ENCODE results near the gene DDR1.

The DDR1 gene

DNA sequence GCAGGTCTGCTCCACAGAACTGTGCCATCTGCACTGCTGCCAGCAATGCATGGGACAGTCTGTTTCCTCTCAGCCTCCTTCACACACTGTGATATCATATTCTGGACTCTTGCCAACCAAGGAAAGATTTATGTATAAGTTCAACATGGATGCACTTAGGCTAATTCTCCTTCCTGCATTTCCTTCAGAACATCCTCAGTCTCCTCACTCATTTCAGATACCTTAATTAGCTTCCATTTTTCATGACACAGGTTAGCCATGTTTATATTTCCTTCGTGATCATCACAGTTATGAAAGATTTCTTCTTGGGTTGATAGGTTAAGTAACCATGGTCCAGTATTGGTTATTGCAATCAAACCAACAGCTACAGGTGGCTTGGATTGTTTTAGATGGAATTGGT lies 46.4 kb upstream of the DDR1 start:
- Histone ChIP-seq H2AFZ (ENCODE audit: low read depth, low read length, severe bottlenecking) (no peak overlapping the region), H3K27ac (ENCODE audit: low read depth, low read length) (no peak overlapping the region), H3K4me2 (ENCODE audit: low read depth, low read length, poor library complexity, severe bottlenecking) (no peak overlapping the region), H3K4me3 (ENCODE audit: insufficient read depth, low read length, poor library complexity, severe bottlenecking) (no peak overlapping the region), H3K79me2 (ENCODE audit: insufficient read depth, low read length) (no peaks in the 10 kb centered on the region), H3F3A (ENCODE audit: insufficient read depth) (no peaks in the 10 kb centered on the region), H4K20me1 (ENCODE audit: low read depth, low read length) (no peaks in the 10 kb centered on the region), H3K27me3 (ENCODE audit: low read length) (no peaks in the 10 kb centered on the region), H3K9me3 (ENCODE audit: insufficient read depth, low read length) (no peaks in the 10 kb centered on the region), H3K9me2 (replicated peaks; ENCODE audit: insufficient read depth, low read length) (no peaks in the 10 kb centered on the region), H3K9ac (ENCODE audit: low read length) (no peak overlapping the region), H3K36me3 (ENCODE audit: low read length) (no peaks in the 10 kb centered on the region)
- no peak for TF ChIP-seq EZH2phosphoT487 (conservative IDR thresholded peaks at IDR 0.05; ENCODE audit: low read length)
- TF ChIP-seq, protein P1, sequence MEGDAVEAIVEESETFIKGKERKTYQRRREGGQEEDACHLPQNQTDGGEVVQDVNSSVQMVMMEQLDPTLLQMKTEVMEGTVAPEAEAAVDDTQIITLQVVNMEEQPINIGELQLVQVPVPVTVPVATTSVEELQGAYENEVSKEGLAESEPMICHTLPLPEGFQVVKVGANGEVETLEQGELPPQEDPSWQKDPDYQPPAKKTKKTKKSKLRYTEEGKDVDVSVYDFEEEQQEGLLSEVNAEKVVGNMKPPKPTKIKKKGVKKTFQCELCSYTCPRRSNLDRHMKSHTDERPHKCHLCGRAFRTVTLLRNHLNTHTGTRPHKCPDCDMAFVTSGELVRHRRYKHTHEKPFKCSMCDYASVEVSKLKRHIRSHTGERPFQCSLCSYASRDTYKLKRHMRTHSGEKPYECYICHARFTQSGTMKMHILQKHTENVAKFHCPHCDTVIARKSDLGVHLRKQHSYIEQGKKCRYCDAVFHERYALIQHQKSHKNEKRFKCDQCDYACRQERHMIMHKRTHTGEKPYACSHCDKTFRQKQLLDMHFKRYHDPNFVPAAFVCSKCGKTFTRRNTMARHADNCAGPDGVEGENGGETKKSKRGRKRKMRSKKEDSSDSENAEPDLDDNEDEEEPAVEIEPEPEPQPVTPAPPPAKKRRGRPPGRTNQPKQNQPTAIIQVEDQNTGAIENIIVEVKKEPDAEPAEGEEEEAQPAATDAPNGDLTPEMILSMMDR (IDR thresholded peaks at IDR 0.05; ENCODE audit: insufficient read depth, low read length, poor library complexity, severe bottlenecking) = no peak

DNA sequence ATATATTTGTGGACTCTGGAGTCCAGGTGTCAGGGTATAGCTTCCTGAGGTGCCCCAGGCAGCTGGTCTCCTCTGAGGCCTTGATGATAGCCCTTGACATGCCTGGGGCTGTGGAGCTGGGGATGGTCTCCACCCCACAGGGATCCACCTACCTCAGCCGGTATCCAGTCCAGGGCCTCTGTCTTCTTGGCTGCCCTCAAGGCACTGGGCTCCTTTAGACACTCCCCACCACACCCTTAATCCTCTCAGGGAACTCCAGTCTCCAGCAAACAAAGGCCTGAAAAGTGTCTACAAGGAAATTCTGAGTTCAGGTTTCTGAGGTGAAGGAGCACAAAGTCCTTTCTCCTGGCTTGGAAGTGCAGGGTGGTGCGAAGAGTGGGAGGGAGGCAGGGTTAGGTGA lies 44.6 kb upstream of the DDR1 start:
- Histone ChIP-seq H3K79me2 (ENCODE audit: insufficient read depth, low read length) (no peaks in the 10 kb centered on the region), H3K27ac (ENCODE audit: low read depth, low read length) (no peak overlapping the region), H3K4me2 (ENCODE audit: low read depth, low read length, poor library complexity, severe bottlenecking) (no peak overlapping the region), H3K4me3 (ENCODE audit: insufficient read depth, low read length, poor library complexity, severe bottlenecking) (no peak overlapping the region), H4K20me1 (ENCODE audit: low read depth, low read length) (no peaks in the 10 kb centered on the region), H3K9ac (ENCODE audit: low read length) (no peak overlapping the region), H3K27me3 (ENCODE audit: low read length) (no peaks in the 10 kb centered on the region), H3K9me2 (replicated peaks; ENCODE audit: insufficient read depth, low read length) (no peaks in the 10 kb centered on the region), H3K9me3 (ENCODE audit: insufficient read depth, low read length) (no peaks in the 10 kb centered on the region), H3K36me3 (ENCODE audit: low read length) (no peaks in the 10 kb centered on the region), H2AFZ (ENCODE audit: low read depth, low read length, severe bottlenecking) (no peak overlapping the region), H3F3A (ENCODE audit: insufficient read depth) (no peaks in the 10 kb centered on the region)
- TF ChIP-seq EZH2phosphoT487 (conservative IDR thresholded peaks at IDR 0.05; ENCODE audit: low read length) = no peak
- TF ChIP-seq, protein P1 (IDR thresholded peaks at IDR 0.05; ENCODE audit: insufficient read depth, low read length, poor library complexity, severe bottlenecking) = no peak

- no peak for TF ChIP-seq EZH2phosphoT487 (conservative IDR thresholded peaks at IDR 0.05; ENCODE audit: low read length)
- TF ChIP-seq, protein P1 (IDR thresholded peaks at IDR 0.05; ENCODE audit: insufficient read depth, low read length, poor library complexity, severe bottlenecking) = no peak
- Histone ChIP-seq H3K9me3 (ENCODE audit: insufficient read depth, low read length) (no peaks in the 10 kb centered on the region), H3K4me3 (ENCODE audit: insufficient read depth, low read length, poor library complexity, severe bottlenecking) (no peak overlapping the region), H4K20me1 (ENCODE audit: low read depth, low read length) (no peaks in the 10 kb centered on the region), H3K36me3 (ENCODE audit: low read length) (no peaks in the 10 kb centered on the region), H3K27ac (ENCODE audit: low read depth, low read length) (no peak overlapping the region), H3K9ac (ENCODE audit: low read length) (no peak overlapping the region), H3F3A (ENCODE audit: insufficient read depth) (no peaks in the 10 kb centered on the region), H2AFZ (ENCODE audit: low read depth, low read length, severe bottlenecking) (no peak overlapping the region), H3K79me2 (ENCODE audit: insufficient read depth, low read length) (no peaks in the 10 kb centered on the region), H3K9me2 (replicated peaks; ENCODE audit: insufficient read depth, low read length) (no peaks in the 10 kb centered on the region), H3K4me2 (ENCODE audit: low read depth, low read length, poor library complexity, severe bottlenecking) (no peak overlapping the region), H3K27me3 (ENCODE audit: low read length) (no peaks in the 10 kb centered on the region)
These were observed 44.0 kb upstream of the DDR1 start for GRCh38 chr6:30840084-30840934.
